ENCODE measurements around the gene KHNYN.

KHNYN gene

GRCh38 chr14:24403294-24403998, 26.3 kb upstream of the KHNYN start:
- peaks cover 4 to 31% of the 10 kb centered on the region in 2 donors for H3K4me1 ChIP-seq (ENCODE audit: control insufficient read depth in 1 of 2, insufficient read depth in 2 of 2, low read length in 2 of 2)
- no peak overlapping the region for H3K27ac ChIP-seq (ENCODE audit: low read length)
- peaks cover 4% of the 10 kb centered on the region in 2 donors for H3K36me3 ChIP-seq (ENCODE audit: control insufficient read depth in 1 of 2, insufficient read depth in 2 of 2, low read length in 2 of 2)
- no peaks in the 10 kb centered on the region for H3K27me3 ChIP-seq (ENCODE audit: low read depth, low read length)
- no peaks in the 10 kb centered on the region for H3K9me3 ChIP-seq (ENCODE audit: control insufficient read depth in 1 of 2, low read length in 2 of 2)
- no peak overlapping the region for H3K4me3 ChIP-seq (ENCODE audit: low read depth in 1 of 2, low read length in 2 of 2)

- no peaks in the 10 kb centered on the region for H3K27me3 ChIP-seq (ENCODE audit: low read depth, low read length)
- no peak overlapping the region for H3K4me3 ChIP-seq (ENCODE audit: low read depth in 1 of 2, low read length in 2 of 2)
- H3K27ac ChIP-seq (ENCODE audit: low read length) = no peak overlapping the region
- H3K9me3 ChIP-seq (ENCODE audit: control insufficient read depth in 1 of 2, low read length in 2 of 2) = no peaks in the 10 kb centered on the region
- H3K4me1 ChIP-seq (ENCODE audit: control insufficient read depth in 1 of 2, insufficient read depth in 2 of 2, low read length in 2 of 2) = peaks cover 4 to 29% of the 10 kb centered on the region in 2 donors
- H3K36me3 ChIP-seq (ENCODE audit: control insufficient read depth in 1 of 2, insufficient read depth in 2 of 2, low read length in 2 of 2) = peaks cover 4 to 15% of the 10 kb centered on the region in 2 donors
Observed at GRCh38 chr14:24404814-24405213, 24.9 kb upstream of the KHNYN start.

- Histone ChIP-seq H3K4me1 (ENCODE audit: control insufficient read depth in 1 of 2, insufficient read depth in 2 of 2, low read length in 2 of 2) (peaks cover 4 to 21% of the 10 kb centered on the region in 2 donors), H3K4me3 (ENCODE audit: low read depth in 1 of 2, low read length in 2 of 2) (no peak overlapping the region), H3K36me3 (ENCODE audit: control insufficient read depth in 1 of 2, insufficient read depth in 2 of 2, low read length in 2 of 2) (peaks cover 13 to 24% of the 10 kb centered on the region in 2 donors), H3K9me3 (ENCODE audit: control insufficient read depth in 1 of 2, low read length in 2 of 2) (no peaks in the 10 kb centered on the region), H3K27ac (ENCODE audit: low read length) (no peak overlapping the region), H3K27me3 (ENCODE audit: low read depth, low read length) (no peaks in the 10 kb centered on the region)
Observed at GRCh38 chr14:24406416-24406815, 23.3 kb upstream of the KHNYN start.

GRCh38 chr14:24407608-24408325, 22.0 kb upstream of the KHNYN start:
- Histone ChIP-seq H3K27me3 (ENCODE audit: low read depth, low read length) (no peaks in the 10 kb centered on the region), H3K27ac (ENCODE audit: low read length) (no peak overlapping the region), H3K9me3 (ENCODE audit: control insufficient read depth in 1 of 2, low read length in 2 of 2) (no peaks in the 10 kb centered on the region), H3K4me3 (ENCODE audit: low read depth in 1 of 2, low read length in 2 of 2) (no peak overlapping the region), H3K36me3 (ENCODE audit: control insufficient read depth in 1 of 2, insufficient read depth in 2 of 2, low read length in 2 of 2) (peaks cover 14 to 24% of the 10 kb centered on the region in 2 donors), H3K4me1 (ENCODE audit: control insufficient read depth in 1 of 2, insufficient read depth in 2 of 2, low read length in 2 of 2) (peaks cover 4 to 16% of the 10 kb centered on the region in 2 donors)

- Histone ChIP-seq H3K9me3 (ENCODE audit: control insufficient read depth in 1 of 2, low read length in 2 of 2) (no peaks in the 10 kb centered on the region), H3K27me3 (ENCODE audit: low read depth, low read length) (no peaks in the 10 kb centered on the region), H3K27ac (ENCODE audit: low read length) (no peak overlapping the region), H3K4me1 (ENCODE audit: control insufficient read depth in 1 of 2, insufficient read depth in 2 of 2, low read length in 2 of 2) (peaks cover 0 to 6% of the 10 kb centered on the region in 2 donors), H3K4me3 (ENCODE audit: low read depth in 1 of 2, low read length in 2 of 2) (no peak overlapping the region), H3K36me3 (ENCODE audit: control insufficient read depth in 1 of 2, insufficient read depth in 2 of 2, low read length in 2 of 2) (peaks cover 18 to 30% of the 10 kb centered on the region in 2 donors)
Observed at GRCh38 chr14:24408764-24409163, 21.0 kb upstream of the KHNYN start.

- no peak overlapping the region for H3K4me3 ChIP-seq (ENCODE audit: low read depth in 1 of 2, low read length in 2 of 2)
- peaks cover 0 to 6% of the 10 kb centered on the region in 2 donors for H3K4me1 ChIP-seq (ENCODE audit: control insufficient read depth in 1 of 2, insufficient read depth in 2 of 2, low read length in 2 of 2)
- no peak overlapping the region for H3K27ac ChIP-seq (ENCODE audit: low read length)
- peaks cover 21 to 35% of the 10 kb centered on the region in 2 donors for H3K36me3 ChIP-seq (ENCODE audit: control insufficient read depth in 1 of 2, insufficient read depth in 2 of 2, low read length in 2 of 2)
- H3K9me3 ChIP-seq (ENCODE audit: control insufficient read depth in 1 of 2, low read length in 2 of 2) = no peaks in the 10 kb centered on the region
- H3K27me3 ChIP-seq (ENCODE audit: low read depth, low read length) = no peaks in the 10 kb centered on the region
Observed at GRCh38 chr14:24409192-24409591, 20.6 kb upstream of the KHNYN start.

GRCh38 chr14:24409956-24410355, 19.8 kb upstream of the KHNYN start:
- Histone ChIP-seq H3K4me3 (ENCODE audit: low read depth in 1 of 2, low read length in 2 of 2) (no peak overlapping the region), H3K9me3 (ENCODE audit: control insufficient read depth in 1 of 2, low read length in 2 of 2) (no peaks in the 10 kb centered on the region), H3K27ac (ENCODE audit: low read length) (no peak overlapping the region), H3K4me1 (ENCODE audit: control insufficient read depth in 1 of 2, insufficient read depth in 2 of 2, low read length in 2 of 2) (peaks cover 0 to 6% of the 10 kb centered on the region in 2 donors), H3K27me3 (ENCODE audit: low read depth, low read length) (no peaks in the 10 kb centered on the region), H3K36me3 (ENCODE audit: control insufficient read depth in 1 of 2, insufficient read depth in 2 of 2, low read length in 2 of 2) (peaks cover 21 to 42% of the 10 kb centered on the region in 2 donors)

GRCh38 chr14:24411443-24412389, 18.0 kb upstream of the KHNYN start:
- Histone ChIP-seq H3K9me3 (ENCODE audit: control insufficient read depth in 1 of 2, low read length in 2 of 2) (no peaks in the 10 kb centered on the region), H3K27me3 (ENCODE audit: low read depth, low read length) (no peaks in the 10 kb centered on the region), H3K4me1 (ENCODE audit: control insufficient read depth in 1 of 2, insufficient read depth in 2 of 2, low read length in 2 of 2) (peaks cover 0 to 6% of the 10 kb centered on the region in 2 donors), H3K36me3 (ENCODE audit: control insufficient read depth in 1 of 2, insufficient read depth in 2 of 2, low read length in 2 of 2) (peaks cover 21 to 51% of the 10 kb centered on the region in 2 donors), H3K4me3 (ENCODE audit: low read depth in 1 of 2, low read length in 2 of 2) (no peak overlapping the region), H3K27ac (ENCODE audit: low read length) (no peak overlapping the region)

- no peak overlapping the region for H3K27ac ChIP-seq (ENCODE audit: low read length)
- H3K27me3 ChIP-seq (ENCODE audit: low read depth, low read length) = no peaks in the 10 kb centered on the region
- H3K4me1 ChIP-seq (ENCODE audit: control insufficient read depth in 1 of 2, insufficient read depth in 2 of 2, low read length in 2 of 2) = peaks cover 0 to under 1% of the 10 kb centered on the region in 2 donors
- no peak overlapping the region for H3K4me3 ChIP-seq (ENCODE audit: low read depth in 1 of 2, low read length in 2 of 2)
- peaks cover 17 to 41% of the 10 kb centered on the region in 2 donors for H3K36me3 ChIP-seq (ENCODE audit: control insufficient read depth in 1 of 2, insufficient read depth in 2 of 2, low read length in 2 of 2)
- no peaks in the 10 kb centered on the region for H3K9me3 ChIP-seq (ENCODE audit: control insufficient read depth in 1 of 2, low read length in 2 of 2)
Observed at GRCh38 chr14:24414077-24414476, 15.7 kb upstream of the KHNYN start.

GRCh38 chr14:24414732-24415420, 14.9 kb upstream of the KHNYN start:
- Histone ChIP-seq H3K36me3 (ENCODE audit: control insufficient read depth in 1 of 2, insufficient read depth in 2 of 2, low read length in 2 of 2) (peaks cover 17 to 35% of the 10 kb centered on the region in 2 donors), H3K27ac (ENCODE audit: low read length) (no peak overlapping the region), H3K4me1 (ENCODE audit: control insufficient read depth in 1 of 2, insufficient read depth in 2 of 2, low read length in 2 of 2) (no peaks in the 10 kb centered on the region), H3K4me3 (ENCODE audit: low read depth in 1 of 2, low read length in 2 of 2) (no peak overlapping the region), H3K27me3 (ENCODE audit: low read depth, low read length) (no peaks in the 10 kb centered on the region), H3K9me3 (ENCODE audit: control insufficient read depth in 1 of 2, low read length in 2 of 2) (no peaks in the 10 kb centered on the region)
